Activated CD8-positive, alpha-beta memory T cell treated with anti-CD3 and anti-CD28 coated beads, Interleukin-2, amount 50 U/mL, for 48 hours (primary cell): Measurements from ENCODE around the gene DKK3.

Source experiments
- DNase-seq: peaks from one replicate; pipeline ENCODE4 v3.0.0-alpha.2; 2020

The DKK3 gene

DNA sequence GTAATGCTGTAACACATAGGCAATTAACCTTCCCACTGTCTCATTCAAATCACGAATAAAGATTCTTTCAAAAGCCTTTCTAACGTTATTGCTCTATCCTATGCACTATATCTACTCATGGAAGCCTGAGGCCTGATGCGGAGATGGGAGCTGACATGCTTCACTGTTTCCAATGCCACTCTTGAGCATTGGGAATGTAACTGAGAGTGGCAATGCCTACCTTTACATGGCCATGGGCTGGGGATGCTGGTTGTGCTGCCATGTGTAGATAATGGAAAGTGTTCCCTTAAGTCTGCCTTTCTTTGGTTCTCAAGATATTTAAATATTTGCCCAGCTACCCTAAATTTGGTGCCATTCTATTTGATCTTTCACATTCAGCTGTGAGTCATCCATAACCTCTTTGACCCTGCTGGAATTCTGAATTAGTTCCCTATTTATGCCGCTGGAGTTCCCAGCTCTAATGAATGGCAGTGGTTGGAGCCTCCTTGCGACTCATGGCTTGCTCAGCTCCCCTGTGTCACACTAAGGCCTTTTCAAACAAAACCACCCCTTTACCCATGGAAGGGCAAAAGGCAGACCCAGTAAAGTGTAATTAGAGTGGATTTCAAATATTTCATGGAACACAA is 21.4 kb upstream of the DKK3 start:
- DNase-seq, result no peak

DNA sequence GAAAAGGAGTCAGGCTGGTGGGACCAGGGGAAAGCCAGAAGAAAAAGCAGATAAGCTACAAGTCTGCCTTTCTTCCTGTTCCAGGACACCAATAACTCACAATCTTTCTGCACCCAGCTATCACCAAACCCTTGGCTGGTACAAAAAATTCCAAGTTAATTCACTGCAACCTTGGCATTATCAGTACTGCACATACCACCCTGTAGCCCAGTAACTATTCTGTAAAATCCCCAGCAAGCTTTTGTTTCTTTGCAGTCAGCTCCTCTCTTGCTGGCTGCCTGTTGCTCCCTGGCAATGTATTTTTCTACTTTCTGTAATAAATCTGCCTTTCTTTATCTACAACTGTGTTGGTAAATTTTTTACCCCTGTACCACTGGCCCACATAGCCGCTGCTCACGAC is 20.7 kb upstream of the DKK3 start:
- DNase-seq, result no peak

DNA sequence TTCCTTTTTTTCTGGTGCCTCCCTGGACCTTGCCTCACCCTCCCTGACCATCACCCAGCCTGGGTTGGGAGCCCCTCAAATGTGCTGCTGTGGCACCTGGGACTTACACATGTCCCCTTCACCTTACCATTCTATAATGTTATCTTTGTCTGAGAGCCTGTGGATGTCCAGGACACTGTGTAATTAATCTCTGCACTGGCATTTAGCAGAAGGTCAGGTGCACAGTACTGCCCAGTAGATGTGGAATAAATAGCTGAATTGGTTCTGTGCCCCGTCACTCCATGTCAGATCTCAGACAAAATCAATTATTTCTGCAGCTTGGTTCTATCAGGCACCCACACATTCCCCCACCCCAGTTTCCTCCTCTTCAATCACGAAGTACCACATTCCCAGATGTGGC is 19.9 kb upstream of the DKK3 start:
- no peak for DNase-seq

DNA sequence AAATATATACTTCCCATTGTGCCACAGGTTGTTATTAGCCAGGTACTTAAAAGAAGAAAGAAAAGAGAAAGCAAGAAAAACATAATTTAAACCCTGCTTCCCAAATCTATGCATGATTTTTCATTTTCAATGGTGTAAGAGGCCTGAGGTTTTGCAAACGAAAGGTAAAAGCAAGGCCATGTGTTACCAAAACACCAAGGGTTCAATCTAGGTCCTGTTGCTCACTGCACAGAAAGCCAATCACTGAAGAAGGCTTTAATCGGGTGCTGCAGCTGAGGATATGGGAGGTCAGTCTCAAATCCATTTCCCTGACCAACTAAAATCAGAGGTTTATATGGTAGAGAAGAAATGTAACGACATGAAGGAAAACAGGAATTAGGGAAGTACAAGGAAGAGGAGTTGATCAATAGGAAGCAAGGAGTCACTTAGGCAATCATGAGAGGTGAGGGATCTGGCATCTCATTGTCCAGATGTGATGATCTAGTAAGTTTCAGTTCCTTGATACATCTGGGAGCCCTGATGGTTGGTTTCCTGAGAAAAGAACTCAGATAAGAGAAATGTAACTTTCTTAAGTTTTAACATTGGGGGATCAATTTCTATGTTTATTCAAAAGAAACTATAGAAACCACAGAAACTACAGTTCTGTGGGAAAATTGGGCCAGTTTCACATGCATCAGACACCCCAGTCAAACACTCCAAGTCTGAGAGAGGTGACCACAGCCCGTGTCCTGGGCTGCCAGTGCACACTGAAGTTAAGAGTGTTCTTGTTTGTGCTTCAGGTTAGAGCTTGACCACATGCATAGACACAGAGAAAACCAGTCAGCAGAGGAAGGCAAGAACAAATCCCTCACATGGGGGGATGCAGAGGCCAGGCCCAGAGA is 18.1 kb upstream of the DKK3 start:
- no peak for DNase-seq

DNA sequence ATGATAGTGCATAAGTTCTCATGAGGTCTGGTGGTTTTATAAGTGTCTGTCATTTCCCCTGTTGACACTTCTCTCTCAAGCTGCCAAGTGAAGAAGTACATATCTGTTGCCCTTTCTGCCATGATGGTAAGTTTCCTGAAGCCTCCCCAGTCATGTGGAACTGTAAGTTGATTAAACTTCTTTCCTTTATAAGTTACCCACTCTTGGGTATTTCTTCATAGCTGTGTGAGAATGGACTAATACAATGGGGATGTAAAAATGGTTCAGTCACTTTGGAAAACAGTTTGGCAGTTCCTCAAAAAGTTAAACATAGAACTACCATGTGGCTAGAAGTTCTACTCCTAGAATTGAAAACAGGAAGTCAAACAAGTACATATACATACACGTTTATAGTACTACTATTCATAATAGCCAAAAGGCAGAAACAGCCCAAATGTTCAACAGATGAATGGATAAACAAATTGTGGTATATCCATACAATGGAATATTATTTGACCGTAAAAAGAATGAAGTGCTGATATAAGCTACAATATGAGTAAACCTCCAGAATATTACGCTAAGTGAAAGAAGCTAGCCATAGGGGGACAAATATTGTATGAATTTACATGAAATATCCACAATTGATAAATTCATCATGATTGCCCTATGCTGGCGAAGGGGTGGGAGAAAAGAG is 16.0 kb upstream of the DKK3 start:
- no peak for DNase-seq

DNA sequence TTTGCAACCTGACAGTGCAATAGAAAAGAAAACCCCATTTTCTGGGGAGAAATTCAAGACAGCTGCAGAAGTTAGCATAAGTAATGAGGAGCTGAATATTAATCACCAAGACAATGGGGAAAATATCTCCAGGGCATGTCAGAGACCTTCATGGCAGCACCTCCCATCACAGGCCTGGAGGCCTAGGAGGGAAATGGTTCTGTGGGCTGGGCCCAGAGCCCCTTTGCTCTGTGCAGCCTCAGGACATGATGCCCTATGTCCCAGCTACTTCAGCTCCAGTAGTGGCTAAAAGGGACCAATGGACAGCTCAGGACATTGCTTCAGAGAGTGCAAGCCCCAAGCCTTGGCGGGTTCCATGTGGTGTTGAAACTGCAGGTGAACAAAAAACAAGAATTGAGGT is 14.6 kb upstream of the DKK3 start:
- no peak for DNase-seq

DNA sequence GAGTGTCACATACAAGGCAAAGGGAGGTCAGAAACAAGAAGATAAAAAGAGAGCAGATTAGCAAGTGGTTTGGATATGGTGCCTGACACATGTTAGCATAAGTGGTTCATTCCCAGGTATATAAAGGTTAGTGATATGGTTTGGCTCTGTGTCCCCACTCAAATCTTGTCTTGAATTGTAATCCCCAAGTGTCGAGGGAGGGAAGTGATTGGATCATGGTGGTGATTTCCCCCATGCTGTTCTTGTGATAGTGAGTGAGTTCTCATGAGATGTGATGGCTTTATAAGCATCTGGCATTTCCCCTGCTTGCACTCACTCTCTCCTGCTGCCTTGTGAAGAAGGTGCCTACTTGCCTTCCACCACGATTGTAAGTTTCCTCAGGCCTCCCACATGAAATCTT is 12.1 kb upstream of the DKK3 start:
- DNase-seq, result no peak

DNA sequence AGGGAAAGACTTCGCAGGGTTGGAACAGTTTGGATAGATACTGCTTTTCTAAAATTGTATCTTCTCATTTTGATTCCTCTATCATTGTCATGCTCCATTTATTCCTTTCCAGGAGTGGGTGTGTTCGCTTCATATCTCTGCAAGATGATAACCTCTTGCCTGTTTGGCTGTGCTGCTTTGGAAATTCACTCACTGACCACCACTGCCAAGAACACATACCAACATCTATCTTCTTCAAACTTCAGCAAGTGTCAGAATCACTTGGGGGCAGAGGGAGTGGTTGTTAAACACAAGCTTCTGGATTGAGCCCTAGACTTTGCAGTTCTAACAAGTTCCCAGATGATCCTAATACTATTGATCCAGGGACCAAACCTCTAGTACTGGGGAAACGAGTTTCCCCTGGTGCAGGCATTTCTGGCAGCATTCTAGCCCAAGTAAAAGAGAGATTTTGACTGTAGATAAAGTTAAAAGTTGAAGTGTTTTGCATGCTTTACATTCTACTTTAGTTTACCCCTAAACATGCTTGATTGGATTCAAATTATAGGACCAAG is 11.5 kb upstream of the DKK3 start:
- no peak for DNase-seq

DNA sequence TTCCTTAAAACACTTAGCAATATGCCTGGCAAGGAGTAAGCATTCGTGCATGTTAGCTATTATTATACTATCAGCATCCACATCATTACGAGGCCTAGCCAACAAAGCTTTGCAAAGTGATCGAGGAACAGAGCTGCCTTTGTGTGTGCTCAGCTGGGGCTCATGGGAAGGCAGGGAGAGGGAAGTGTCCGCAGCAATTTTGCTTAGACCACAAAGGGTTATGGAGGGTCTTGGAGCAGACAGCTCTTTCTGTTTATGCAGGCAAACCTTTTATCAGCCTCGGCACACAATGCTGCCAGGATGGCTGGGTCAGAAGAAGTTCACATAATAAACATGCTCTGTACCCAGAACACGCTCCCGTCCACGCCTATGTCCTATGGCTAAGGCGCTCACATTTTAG is 10.9 kb upstream of the DKK3 start:
- no peak for DNase-seq

DNA sequence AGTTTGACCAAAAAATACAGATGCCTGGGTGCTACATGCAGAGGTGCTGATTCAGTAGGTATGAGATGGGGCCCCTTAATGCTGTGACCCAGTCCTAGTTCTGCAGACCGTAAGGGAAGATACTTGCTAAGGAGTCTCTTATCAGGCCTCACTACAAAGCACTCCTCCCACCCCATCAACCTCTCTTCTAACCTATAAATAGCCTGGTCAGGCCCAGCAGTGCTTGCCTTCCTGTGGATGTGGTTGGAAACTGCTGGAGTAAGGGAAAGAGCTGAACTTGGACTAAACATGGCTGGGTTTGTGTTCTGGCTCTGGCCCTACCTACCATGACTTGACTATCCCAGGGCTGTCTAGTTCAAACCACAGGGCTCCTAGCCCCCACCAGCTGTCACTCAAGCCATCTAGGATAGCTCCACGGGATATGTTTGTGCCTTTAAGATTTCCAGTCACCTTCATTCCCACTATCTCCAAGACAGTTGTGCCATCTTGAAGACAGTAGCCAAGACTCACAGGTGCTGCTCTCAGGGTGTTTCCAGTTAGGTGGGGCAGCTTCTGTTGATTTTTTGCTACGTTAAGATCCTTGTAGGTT is 9.5 kb upstream of the DKK3 start:
- no peak for DNase-seq

DNA sequence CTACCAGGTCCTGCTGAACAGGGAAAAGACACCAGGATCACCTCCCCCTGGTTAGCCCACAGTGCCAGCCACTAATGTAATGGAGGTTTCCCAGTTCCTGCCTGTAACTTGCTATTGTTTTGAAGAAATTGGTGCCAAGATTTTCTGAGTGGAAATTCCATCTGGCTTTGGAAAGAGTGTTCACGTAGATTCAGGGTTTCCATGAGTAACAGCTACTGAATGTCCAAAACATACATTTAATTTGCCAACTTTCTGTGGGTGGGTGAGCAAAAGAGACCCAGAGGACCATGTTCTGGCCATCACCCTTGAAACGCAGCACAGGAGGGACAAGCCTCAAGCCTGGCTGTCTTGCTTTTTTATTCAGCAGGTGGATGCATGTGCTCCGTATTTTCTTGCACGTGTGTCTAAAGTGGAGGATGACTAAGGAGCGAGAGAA is 8.8 kb upstream of the DKK3 start:
- DNase-seq, result no peak

DNA sequence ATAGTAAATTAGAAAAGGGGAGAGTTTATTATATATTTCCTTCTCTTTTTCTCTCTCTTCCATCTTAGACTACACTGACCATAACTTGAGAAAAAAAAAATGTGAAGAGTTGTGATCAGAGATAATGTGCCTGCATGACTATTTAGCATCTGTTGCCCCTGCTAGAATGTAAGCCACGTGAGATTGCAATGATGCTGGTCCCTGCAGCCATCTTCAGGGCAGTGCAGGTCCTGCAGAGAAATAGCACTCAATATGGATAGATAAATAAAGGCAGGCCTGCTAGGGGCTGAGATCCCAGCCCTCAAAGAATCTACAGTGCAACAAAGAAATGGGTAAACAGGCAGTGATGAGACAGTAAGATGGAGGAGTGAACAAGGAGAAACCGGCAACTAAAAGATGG is 7.8 kb upstream of the DKK3 start:
- DNase-seq, result no peak

DNA sequence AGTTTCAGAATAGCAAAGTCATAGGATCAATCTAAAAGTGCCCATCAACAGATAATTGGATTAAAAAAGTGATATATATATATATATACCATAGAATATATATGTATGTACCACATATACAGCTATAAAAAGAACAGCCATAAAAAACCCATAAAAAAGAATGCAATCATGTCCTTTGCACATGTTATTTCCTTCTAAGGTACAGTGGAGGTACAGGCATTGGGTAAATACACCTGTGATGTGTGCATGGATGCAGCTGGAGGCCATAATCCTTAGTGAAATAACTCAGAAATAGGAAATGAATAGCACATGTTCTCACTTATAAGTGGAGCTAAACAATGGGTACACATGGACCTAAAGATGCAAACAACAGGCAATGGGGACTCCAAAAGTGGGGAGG is 7.1 kb upstream of the DKK3 start:
- no peak for DNase-seq

DNA sequence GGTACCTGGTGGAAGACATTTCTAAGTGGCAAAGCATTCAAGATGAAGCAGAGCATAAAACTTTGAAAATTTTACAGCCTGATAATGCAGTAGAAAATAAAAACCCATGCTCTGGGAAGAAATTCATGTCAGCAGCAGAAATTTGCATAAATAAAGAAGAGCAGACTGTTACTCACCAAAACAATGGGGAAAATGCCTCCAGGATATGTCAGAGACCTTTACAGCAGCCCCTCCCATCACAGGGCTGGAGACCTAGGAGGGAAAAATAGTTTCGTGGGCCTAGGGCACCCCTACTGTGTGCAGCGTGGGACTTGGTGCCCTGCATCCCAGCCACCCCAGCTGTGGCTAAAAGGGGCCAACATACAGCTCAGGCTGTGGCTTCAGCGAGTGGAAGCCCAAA is 5.4 kb upstream of the DKK3 start:
- no peak for DNase-seq

DNA sequence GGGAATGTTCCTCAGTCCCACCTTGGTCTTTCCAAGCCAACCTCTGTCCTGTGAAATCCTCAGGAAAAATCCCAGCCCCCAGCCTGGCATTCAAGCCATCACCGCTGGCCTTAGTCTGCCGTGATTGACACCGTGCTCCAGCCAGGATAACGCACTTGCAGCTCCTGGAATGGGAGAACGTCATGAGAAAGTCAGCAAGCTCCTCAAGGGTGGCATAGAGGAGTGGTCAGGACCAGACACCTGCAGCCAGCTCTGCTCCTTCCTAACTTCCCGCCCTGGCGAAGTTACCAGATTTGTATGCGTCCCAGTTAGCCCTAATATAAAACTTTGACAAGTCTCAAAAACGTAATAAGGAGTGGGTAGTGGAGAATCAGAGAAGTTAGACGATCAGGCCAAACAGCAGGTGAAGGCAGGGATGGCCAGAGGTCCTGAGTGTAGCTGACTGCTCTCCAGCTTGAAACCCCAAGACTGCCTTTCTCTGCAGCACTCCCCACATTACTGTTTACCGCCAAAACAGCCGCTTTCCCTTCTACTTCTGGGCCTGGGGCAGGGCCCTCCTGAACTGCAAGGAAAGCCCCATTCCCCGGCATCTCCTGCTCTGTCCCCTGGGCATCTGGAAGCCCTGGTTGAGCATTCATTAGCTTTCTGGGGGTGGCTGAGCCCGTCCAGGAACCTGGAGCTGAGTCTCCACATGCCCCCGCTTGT is 1.3 kb upstream of the DKK3 start:
- DNase-seq, result no peak

DNA sequence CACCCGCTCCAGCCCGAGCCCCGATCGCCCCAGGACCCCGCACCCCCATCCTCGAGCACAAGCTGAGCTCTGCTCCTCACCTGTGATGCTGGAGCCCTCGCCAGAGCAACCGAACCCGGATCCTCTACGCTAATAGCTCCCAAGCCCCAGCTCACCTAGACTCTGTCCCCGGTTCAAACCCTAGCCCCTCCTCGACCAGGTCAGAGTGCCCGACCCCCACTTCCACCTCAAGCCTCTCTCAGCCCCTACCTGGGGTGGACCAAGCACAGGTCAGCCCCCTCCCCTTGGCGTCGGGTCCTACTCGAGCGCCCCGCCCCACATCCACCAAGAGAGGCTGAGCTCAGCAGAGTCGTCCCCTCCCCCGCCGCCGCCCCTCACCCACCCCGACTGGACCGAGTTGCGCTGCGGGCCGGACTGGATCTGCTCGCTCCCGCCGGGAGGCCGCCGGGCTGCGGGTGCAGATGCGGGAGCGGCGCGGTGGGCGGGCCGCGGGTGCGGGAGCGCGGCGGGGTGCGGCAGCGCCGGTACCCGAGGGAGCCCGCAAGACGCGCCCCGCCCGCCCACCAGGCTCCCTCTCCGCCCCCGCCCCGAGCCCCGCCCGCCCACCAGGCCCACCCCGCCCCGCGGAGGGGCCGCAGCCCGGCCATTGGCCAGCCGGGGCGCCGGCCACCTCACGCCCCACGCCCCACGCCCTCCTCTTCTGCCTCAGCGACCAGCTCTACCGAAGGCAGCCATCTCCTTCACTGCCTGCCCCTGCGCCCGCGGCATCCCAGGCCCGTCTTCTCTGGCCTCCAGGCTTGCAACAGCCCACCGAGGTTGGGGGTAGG is 577 bp upstream of the DKK3 start:
- DNase-seq, result no peak

DNA sequence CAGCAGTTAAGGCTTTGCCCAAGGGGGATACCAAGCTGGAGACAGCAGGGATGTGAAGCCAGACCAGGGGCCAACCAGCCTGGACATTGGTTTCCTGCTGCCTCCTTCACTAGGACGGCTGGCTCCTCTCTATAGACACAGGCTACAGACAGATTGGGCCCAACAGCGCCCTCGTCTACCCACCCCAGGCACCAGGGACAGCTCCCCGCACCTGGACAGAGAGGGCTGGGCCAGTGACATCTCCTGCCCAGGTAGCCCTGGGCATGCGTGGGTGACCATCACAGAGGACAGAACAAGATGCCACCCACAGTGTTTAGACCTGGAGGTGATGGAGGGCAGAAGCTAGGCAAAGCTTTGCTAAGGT is 1.2 kb downstream of the DKK3 start:
- DNase-seq, result no peak

DNA sequence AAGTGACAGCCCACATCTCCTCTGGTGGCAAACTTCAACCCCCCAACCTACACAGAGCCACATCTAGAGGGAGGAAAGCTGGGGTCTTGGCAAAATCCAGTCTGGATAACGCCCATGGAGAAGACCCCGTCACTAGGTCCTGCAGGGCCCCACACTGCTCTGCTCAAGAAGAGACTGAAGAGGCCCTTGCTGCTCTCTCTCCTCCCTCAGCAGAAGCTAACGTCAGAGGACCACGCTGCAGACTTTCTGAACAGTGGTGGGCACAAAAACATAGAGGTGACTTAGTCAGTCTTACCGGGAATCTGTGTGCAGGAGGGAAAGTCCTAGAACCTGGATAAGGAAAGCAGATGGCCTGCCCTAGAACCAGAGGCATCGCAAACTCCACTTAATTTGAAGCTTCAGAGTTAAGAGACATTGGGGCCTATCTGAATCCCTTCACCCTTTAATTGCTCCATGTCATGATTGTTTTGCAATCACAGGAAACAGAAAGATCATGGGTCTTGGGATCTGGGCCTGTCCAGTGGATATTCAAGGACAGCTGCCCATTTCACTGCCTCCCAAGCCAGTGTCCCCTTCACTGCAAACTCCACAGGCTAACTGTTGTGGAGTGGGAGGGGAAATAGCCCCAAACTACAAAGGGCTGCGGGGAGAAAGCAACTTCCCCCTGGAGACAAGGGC is 1.7 kb downstream of the DKK3 start:
- DNase-seq, result no peak

DNA sequence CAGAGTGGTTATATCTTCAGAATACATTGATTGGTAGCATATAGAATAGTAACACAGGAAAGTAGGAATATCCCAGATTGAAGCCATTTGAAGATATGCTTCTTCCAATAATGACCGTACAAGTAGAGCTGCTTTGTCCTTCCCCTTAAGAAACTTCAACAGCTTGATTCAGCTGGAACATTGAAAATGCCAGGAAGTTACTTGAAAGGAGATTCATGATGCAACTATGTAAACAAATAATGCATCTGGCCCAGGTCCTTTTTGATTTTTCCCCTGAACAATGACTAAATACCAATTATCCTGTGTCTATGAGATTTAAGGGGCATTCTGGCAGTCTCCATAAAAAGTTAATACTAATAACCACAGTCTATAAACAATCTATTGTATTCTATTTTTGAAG is 3.0 kb downstream of the DKK3 start:
- no peak for DNase-seq

DNA sequence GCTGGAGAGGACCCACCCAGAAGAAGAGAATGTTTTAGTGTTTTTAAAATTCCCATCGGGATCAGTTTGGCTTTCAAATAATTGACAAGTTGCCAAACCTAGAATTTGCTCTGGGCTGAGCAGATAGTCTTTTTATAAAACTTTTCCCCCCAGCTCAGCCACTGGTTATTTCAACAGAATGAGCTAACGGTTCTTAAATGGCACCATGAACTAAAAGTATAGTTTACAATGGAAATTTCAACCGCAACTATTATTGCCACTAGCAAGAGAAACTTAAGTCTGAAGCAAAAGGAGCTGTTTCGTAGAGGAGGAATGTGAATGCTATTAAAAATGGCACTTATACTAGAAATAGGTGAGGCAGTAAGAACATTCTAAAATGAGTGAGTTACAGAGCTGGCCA is 3.4 kb downstream of the DKK3 start:
- no peak for DNase-seq

DNA sequence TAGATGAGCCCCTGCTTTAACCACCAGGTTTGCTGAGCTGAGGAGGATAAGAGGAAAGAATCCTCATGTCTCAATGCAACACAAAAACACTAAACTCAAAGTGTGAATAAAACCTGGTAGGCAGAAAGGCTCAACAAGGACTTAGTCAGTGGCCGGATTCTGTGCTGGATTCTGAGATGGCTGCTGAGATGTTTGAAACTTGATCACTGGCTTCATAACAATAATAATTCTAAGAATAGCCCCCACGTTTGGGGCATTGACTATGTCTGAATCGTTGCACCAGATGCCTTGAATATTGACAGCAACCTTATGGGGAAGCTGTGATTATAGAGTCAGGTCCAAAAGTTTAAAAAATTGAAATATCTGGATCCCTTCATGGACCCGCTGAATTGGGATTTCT is 4.6 kb downstream of the DKK3 start:
- no peak for DNase-seq
